A549 (cell line): ENCODE data around the gene MAGIX.

Source experiments
- CHD2 ChIP-seq: fragments of 150-350 bp; IDR thresholded peaks from 2 replicates; pipeline ENCODE4 v1.6.1; 2014; ENCODE audit warnings: low read length; ENCODE audit not compliant: partially characterized antibody
- CHD4 ChIP-seq: fragments of 200-600 bp; sonication (generic); IDR thresholded peaks from 2 replicates; pipeline ENCODE4 v1.6.1; 2016; ENCODE audit warnings: antibody characterized with exemption, mild to moderate bottlenecking, borderline replicate concordance
- CTCF ChIP-seq: fragments of >200 bp; sonication (Bioruptor Twin); formaldehyde crosslinking; IDR thresholded peaks from 3 replicates; pipeline ENCODE4 v1.5.1; 2016
- EP300 ChIP-seq, 2 experiments: fragments of >200 bp; sonication (Bioruptor Twin); formaldehyde crosslinking; IDR thresholded peaks; 2 replicates in 1 of 2; 3 replicates in 1 of 2; pipeline ENCODE4 v1.6.1; 2016 to 2017
- JUN ChIP-seq, 2 experiments: fragments of >200 bp; sonication (Bioruptor Twin); formaldehyde crosslinking; IDR thresholded peaks; 2 replicates in 1 of 2; 3 replicates in 1 of 2; pipeline ENCODE4 v1.6.1; 2016 to 2017
- KDM1A ChIP-seq: fragments of 200-600 bp; sonication (generic); IDR thresholded peaks from 2 replicates; pipeline ENCODE4 v1.6.1; 2016; ENCODE audit warnings: low read depth, mild to moderate bottlenecking
- MAX ChIP-seq: IDR thresholded peaks from 2 replicates; pipeline ENCODE4 v1.6.1; 2012
- PHF8 ChIP-seq: fragments of 200-600 bp; sonication (generic); IDR thresholded peaks from 2 replicates; pipeline ENCODE4 v1.6.1; 2016; ENCODE audit warnings: low read depth, mild to moderate bottlenecking, antibody characterized with exemption, moderate library complexity, borderline replicate concordance
- POLR2A ChIP-seq: IDR thresholded peaks from 2 replicates; pipeline ENCODE4 v1.6.1; 2012; ENCODE audit warnings: mild to moderate bottlenecking, low read length
- RAD21 ChIP-seq, 2 experiments: fragments of >200 bp in 1 of 2; sonication (Bioruptor Twin) in 1 of 2; formaldehyde crosslinking in 1 of 2; IDR thresholded peaks in 1 of 2; conservative IDR thresholded peaks in 1 of 2; 2 replicates in 1 of 2; 3 replicates in 1 of 2; pipeline ENCODE4 v1.6.1; 2012 to 2018; ENCODE audit warnings: inconsistent platforms in 1 of 2
- REST ChIP-seq: fragments of 200-600 bp; sonication (generic); IDR thresholded peaks from 2 replicates; pipeline ENCODE4 v1.6.1; 2016; ENCODE audit warnings: antibody characterized with exemption, mild to moderate bottlenecking, moderate library complexity
- RNF2 ChIP-seq: fragments of 200-600 bp; sonication (generic); IDR thresholded peaks from 2 replicates; pipeline ENCODE4 v1.6.1; 2016; ENCODE audit warnings: low read depth, mild to moderate bottlenecking, antibody characterized with exemption, moderate library complexity, borderline replicate concordance
- TP53 ChIP-seq: fragments of 250-450 bp; sonication (Bioruptor Pico); IDR thresholded peaks from 2 replicates; pipeline ENCODE4 v1.5.0; 2021; ENCODE audit warnings: mild to moderate bottlenecking, moderate library complexity
- ZNF302 ChIP-seq: fragments of 250-450 bp; sonication (Bioruptor Pico); IDR thresholded peaks from 2 replicates; pipeline ENCODE4 v1.9.0; 2021; ENCODE audit warnings: inconsistent platforms, mild to moderate bottlenecking, moderate library complexity

GRCh38 chrX:49117581-49117980 is 45.0 kb upstream of the MAGIX start:
- TF ChIP-seq TP53 (CRISPR knock-in tag) = no peak
- TF ChIP-seq CTCF = no peak
- TF ChIP-seq CHD2 = no peak
- TF ChIP-seq RNF2 = no peak
- no peak for TF ChIP-seq PHF8
- TF ChIP-seq EP300 (IDR thresholded peaks at IDR 0.05) = no peak
- no peak for TF ChIP-seq MAX
- TF ChIP-seq REST = no peak
- no peak for TF ChIP-seq POLR2A
- no peak for TF ChIP-seq RAD21 (conservative IDR thresholded peaks at IDR 0.05 in 1 of 2, IDR thresholded peaks at IDR 0.05 in 1 of 2)
- no peak for TF ChIP-seq JUN (IDR thresholded peaks at IDR 0.05)
- TF ChIP-seq ZNF302 (CRISPR knock-in tag) = no peak
- TF ChIP-seq KDM1A = no peak
- no peak for TF ChIP-seq CHD4
